22Rv1 (cell line): ENCODE data around the gene LRRC8D.

ENCODE experiments used
- ZFX ChIP-seq: fragments of 450-650 bp; IDR thresholded peaks from 2 replicates; pipeline ENCODE4 v1.6.1; 2017; ENCODE audit warnings: antibody characterized with exemption, borderline replicate concordance
- TF ChIP-seq, protein P1 (sequence below): fragments of 450-650 bp; IDR thresholded peaks from 2 replicates; pipeline ENCODE4 v1.5.1; 2017; ENCODE audit warnings: mild to moderate bottlenecking

DNA sequence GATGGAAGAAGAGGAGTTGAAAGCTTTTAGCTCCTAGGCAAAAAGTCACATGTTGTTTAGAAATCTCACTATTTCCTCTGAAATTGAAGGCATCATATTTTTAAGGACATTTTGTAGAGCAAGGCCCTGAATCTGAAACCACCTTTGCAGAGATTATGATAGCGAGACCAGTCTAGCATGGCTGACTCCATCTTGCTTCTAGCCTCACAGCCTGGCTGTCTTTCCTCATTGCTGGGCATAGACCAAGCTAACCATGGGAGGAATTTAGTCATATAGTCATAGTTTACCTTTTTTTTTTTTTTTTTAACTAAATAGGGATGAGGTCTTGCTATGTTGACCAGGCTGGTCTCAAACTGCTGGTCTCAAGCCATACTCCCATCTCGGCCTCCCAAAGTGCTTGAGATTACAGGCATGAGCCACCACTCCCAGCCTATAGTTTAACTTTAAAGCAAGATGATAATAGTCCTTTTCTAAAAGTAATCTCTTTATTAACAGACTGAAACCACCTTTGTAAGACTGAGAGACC, 131.8 kb downstream of the LRRC8D start:
- TF ChIP-seq, protein P1, sequence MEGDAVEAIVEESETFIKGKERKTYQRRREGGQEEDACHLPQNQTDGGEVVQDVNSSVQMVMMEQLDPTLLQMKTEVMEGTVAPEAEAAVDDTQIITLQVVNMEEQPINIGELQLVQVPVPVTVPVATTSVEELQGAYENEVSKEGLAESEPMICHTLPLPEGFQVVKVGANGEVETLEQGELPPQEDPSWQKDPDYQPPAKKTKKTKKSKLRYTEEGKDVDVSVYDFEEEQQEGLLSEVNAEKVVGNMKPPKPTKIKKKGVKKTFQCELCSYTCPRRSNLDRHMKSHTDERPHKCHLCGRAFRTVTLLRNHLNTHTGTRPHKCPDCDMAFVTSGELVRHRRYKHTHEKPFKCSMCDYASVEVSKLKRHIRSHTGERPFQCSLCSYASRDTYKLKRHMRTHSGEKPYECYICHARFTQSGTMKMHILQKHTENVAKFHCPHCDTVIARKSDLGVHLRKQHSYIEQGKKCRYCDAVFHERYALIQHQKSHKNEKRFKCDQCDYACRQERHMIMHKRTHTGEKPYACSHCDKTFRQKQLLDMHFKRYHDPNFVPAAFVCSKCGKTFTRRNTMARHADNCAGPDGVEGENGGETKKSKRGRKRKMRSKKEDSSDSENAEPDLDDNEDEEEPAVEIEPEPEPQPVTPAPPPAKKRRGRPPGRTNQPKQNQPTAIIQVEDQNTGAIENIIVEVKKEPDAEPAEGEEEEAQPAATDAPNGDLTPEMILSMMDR, result no peak
- TF ChIP-seq ZFX, result no peak
